H1 (cell line): ENCODE data around the gene TMEM269. TPM values are rescaled to one million over a fixed set of nuclear protein-coding genes. Genes with fewer than 3 reads are reported as not detected.

ENCODE experiments used
- CREB1 ChIP-seq: IDR thresholded peaks from 2 replicates; pipeline ENCODE4 v1.6.1; 2012; ENCODE audit warnings: inconsistent platforms
- EP300 ChIP-seq, 2 experiments: IDR thresholded peaks; 1 replicate in 1 of 2; 2 replicates in 1 of 2; pipeline ENCODE4 v1.6.1; 2011 to 2012; ENCODE audit warnings: low read depth in 2 of 2, low read length in 2 of 2, mild to moderate bottlenecking in 2 of 2, borderline replicate concordance in 1 of 2, inconsistent platforms in 1 of 2, moderate library complexity in 1 of 2
- KDM4A ChIP-seq: IDR thresholded peaks from one replicate; pipeline ENCODE4 v1.7.1; 2012; ENCODE audit warnings: low read depth, mild to moderate bottlenecking, moderate library complexity, low read length, inconsistent platforms; ENCODE audit not compliant: severe bottlenecking
- POLR2AphosphoS5 ChIP-seq: IDR thresholded peaks from 2 replicates; pipeline ENCODE4 v1.6.1; 2011; ENCODE audit warnings: low read depth, low read length
- RBBP5 ChIP-seq: IDR thresholded peaks from 2 replicates; pipeline ENCODE4 v1.7.1; 2012; ENCODE audit warnings: low read depth, mild to moderate bottlenecking, inconsistent platforms, low read length, moderate library complexity, borderline replicate concordance
- RXRA ChIP-seq: IDR thresholded peaks from 2 replicates; pipeline ENCODE4 v1.6.1; 2011; ENCODE audit warnings: low read depth, mild to moderate bottlenecking, low read length, moderate library complexity; ENCODE audit not compliant: insufficient read depth
- SIN3A ChIP-seq, 2 experiments: IDR thresholded peaks in 1 of 2; conservative IDR thresholded peaks in 1 of 2; 2 replicates each; pipeline ENCODE4 v1.6.1; 2011 to 2012; ENCODE audit warnings: low read length in 2 of 2, improper control_type of control experiment in 1 of 2, low read depth in 1 of 2, mild to moderate bottlenecking in 1 of 2
- polyA plus RNA-seq, 7 experiments: library from polyadenylated mRNA; depleted of rRNA in 3 of 7; stranded (reverse) in 5 of 7; unstranded in 2 of 7; fragments of >200 nt in 5 of 7; fragments of 200-250 nt in 2 of 7; gene quantifications; 1 replicate in 5 of 7; 2 replicates in 1 of 7; 4 replicates in 1 of 7; pipeline versions ENCODE4 v1.2.1 to v1.2.3, GENCODE V29; 2011 to 2013; ENCODE audit warnings: missing spikeins in 2 of 7, mixed read lengths in 2 of 7
- total RNA-seq: library from RNA; stranded (reverse); fragmentation: NEBNext Ultra II Directional; extraction: Animal tissue kit (Norgen Biotek cat#: 25700); gene quantifications from 2 replicates; pipeline ENCODE4 v1.2.1, GENCODE V29; 2021
- TF ChIP-seq, protein P1 (sequence below): IDR thresholded peaks from 2 replicates; pipeline ENCODE4 v1.6.1; 2012; ENCODE audit warnings: inconsistent platforms

The TMEM269 gene
- total and polyA plus RNA-seq, 2 of the 8 experiments (the other 6 are each of a cell fraction or from before 2014, with no cell fraction given) = 0.14 to 0.35 TPM

DNA sequence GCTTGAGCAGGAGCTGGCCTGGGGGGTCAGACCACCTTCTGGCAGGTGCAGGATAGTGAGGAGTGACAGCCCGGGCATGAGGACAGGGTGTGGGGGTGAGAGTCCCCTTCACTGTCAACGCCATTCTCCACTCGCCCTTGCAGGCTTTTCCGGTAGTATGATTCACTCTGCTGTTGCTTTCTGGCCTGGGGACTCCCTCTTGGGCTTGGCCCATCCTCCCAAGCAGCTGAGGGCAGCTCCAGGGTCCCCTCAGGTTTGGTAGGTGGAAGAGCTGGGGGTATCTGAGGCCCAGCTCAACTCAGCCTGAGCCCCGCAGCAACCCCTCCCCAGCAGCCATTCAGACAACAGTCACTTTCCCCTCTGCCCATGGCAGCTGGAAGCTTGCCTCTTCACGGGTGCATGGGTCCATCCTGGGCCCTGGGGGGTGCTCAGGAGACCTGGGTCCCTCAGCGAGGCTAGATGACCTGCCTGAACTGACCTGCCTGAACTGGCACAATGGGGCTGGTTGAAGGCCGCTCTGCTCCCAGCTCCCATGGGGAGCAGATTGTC is 46.0 kb upstream of the TMEM269 start (continued):
- TF ChIP-seq RXRA (no peak), SIN3A (conservative IDR thresholded peaks at IDR 0.05 in 1 of 2, IDR thresholded peaks at IDR 0.05 in 1 of 2; ENCODE audit: low read depth in 1 of 2, low read length in 2 of 2) (no peak), EP300 (IDR thresholded peaks at IDR 0.05; ENCODE audit: borderline replicate concordance in 1 of 2, low read depth in 2 of 2, low read length in 2 of 2) (no peak), POLR2AphosphoS5 (no peak), RBBP5 (no peak), CREB1 (no peak), KDM4A (no peak)
- TF ChIP-seq, protein P1, sequence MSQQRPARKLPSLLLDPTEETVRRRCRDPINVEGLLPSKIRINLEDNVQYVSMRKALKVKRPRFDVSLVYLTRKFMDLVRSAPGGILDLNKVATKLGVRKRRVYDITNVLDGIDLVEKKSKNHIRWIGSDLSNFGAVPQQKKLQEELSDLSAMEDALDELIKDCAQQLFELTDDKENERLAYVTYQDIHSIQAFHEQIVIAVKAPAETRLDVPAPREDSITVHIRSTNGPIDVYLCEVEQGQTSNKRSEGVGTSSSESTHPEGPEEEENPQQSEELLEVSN = no peak
